Liver (tissue), 9 donors: ENCODE data around the gene ACYP1. TPM values are rescaled to one million over a fixed set of nuclear protein-coding genes. Genes with fewer than 3 reads are reported as not detected.

Experiments
- DNase-seq: peaks from one replicate; pipeline ENCODE4 v3.0.0-alpha.2; 2017; ENCODE audit warnings: low spot score
- H3K27ac ChIP-seq, 2 donors: one replicate each; pipeline ENCODE4 v1.7.0; 2013; ENCODE audit warnings: inconsistent platforms in 2 of 2, low read length in 2 of 2, control low read depth in 1 of 2, low read depth in 1 of 2, mild to moderate bottlenecking in 1 of 2
- H3K27me3 ChIP-seq, 4 donors: one replicate each; pipeline versions ENCODE4 v1.6.1 to v1.7.0; 2013; ENCODE audit warnings: low read length in 3 of 4, inconsistent platforms in 1 of 4, mild to moderate bottlenecking in 1 of 4, moderate library complexity in 1 of 4; ENCODE audit not compliant: control insufficient read depth in 4 of 4, insufficient read depth in 4 of 4
- H3K36me3 ChIP-seq, 4 donors: one replicate each; pipeline versions ENCODE4 v1.6.1 to v1.7.0; 2013; ENCODE audit warnings: low read length in 3 of 4, mild to moderate bottlenecking in 3 of 4, low read depth in 1 of 4, moderate library complexity in 1 of 4; ENCODE audit not compliant: control insufficient read depth in 4 of 4, insufficient read depth in 3 of 4
- H3K4me1 ChIP-seq, 4 donors: one replicate each; pipeline versions ENCODE4 v1.6.1 to v1.7.0; 2013; ENCODE audit warnings: low read length in 3 of 4, mild to moderate bottlenecking in 3 of 4, moderate library complexity in 1 of 4; ENCODE audit not compliant: control insufficient read depth in 4 of 4, insufficient read depth in 4 of 4
- H3K4me3 ChIP-seq, 3 donors: one replicate each; pipeline versions ENCODE4 v1.6.1 to v1.7.0; 2013; ENCODE audit warnings: low read length in 3 of 3, control low read depth in 1 of 3, low read depth in 1 of 3, mild to moderate bottlenecking in 1 of 3
- H3K9ac ChIP-seq, 2 donors: one replicate each; pipeline ENCODE4 v1.7.0; 2013; ENCODE audit warnings: low read length in 2 of 2, mild to moderate bottlenecking in 2 of 2, moderate library complexity in 2 of 2, control low read depth in 1 of 2, low read depth in 1 of 2
- H3K9me3 ChIP-seq, 4 donors: one replicate each; pipeline versions ENCODE4 v1.6.1 to v1.7.0; 2013; ENCODE audit warnings: low read length in 3 of 4; ENCODE audit not compliant: control insufficient read depth in 4 of 4
- ATF3 ChIP-seq: IDR thresholded peaks from 2 replicates; pipeline ENCODE4 v1.6.1; 2016; ENCODE audit warnings: antibody characterized with exemption
- EGR1 ChIP-seq, 2 donors: IDR thresholded peaks; 2 replicates each; pipeline ENCODE4 v1.6.1; 2016 to 2018; ENCODE audit warnings: antibody characterized with exemption in 2 of 2, low read depth in 2 of 2
- FOXA1 ChIP-seq: IDR thresholded peaks from 2 replicates; pipeline ENCODE4 v1.6.1; 2016; ENCODE audit warnings: antibody characterized with exemption
- GABPA ChIP-seq, 2 donors: IDR thresholded peaks in 1 of 2; conservative IDR thresholded peaks in 1 of 2; 2 replicates each; pipeline ENCODE4 v1.6.1; 2016; ENCODE audit warnings: antibody characterized with exemption in 2 of 2, mild to moderate bottlenecking in 1 of 2, moderate library complexity in 1 of 2
- HNF4G ChIP-seq: IDR thresholded peaks from 2 replicates; pipeline ENCODE4 v1.6.1; 2016; ENCODE audit warnings: antibody characterized with exemption
- JUND ChIP-seq, 2 donors: IDR thresholded peaks; 2 replicates each; pipeline ENCODE4 v1.6.1; 2016; ENCODE audit warnings: antibody characterized with exemption in 2 of 2
- NR2F2 ChIP-seq: IDR thresholded peaks from 2 replicates; pipeline ENCODE4 v1.6.1; 2016; ENCODE audit warnings: antibody characterized with exemption
- WGBS: extraction: QIAGEN DNeasy Blood & Tissue Kit; methylation state at CpG from one replicate; pipeline ENCODE4 v1.1.7; 2013; 5-methylcytosine and 5-hydroxymethylcytosine counted together
- polyA plus RNA-seq, 2 donors: library from polyadenylated mRNA; stranded (reverse) in 1 of 2; unstranded in 1 of 2; fragments of 200-250 nt in 1 of 2; fragments of >200 nt in 1 of 2; fragmentation: Nextera tagmentation in 1 of 2; extraction: Ambion mirVana in 1 of 2; gene quantifications; one replicate each; pipeline versions ENCODE4 v1.2.1 to v1.2.3, GENCODE V29; 2013 to 2015
- total RNA-seq, 2 donors: library from RNA; depleted of rRNA; stranded (reverse); fragments of >200 nt; gene quantifications; one replicate each; pipeline ENCODE4 v1.2.3, GENCODE V29; 2014
- TF ChIP-seq, protein P1 (sequence below): IDR thresholded peaks from 2 replicates; pipeline ENCODE4 v1.6.1; 2016; ENCODE audit warnings: antibody characterized with exemption, mild to moderate bottlenecking
- TF ChIP-seq, protein P2 (sequence below): fragments of 150-350 bp; IDR thresholded peaks from 2 replicates; pipeline ENCODE4 v1.5.1; 2017; ENCODE audit warnings: improper control_type of control experiment, low read depth, low read length; ENCODE audit not compliant: missing input control
- donor health status: healthy.
- donor health status: healthy.
- donor health status: healthy.
- donor health status: healthy.
- donor health status: healthy.

Gene ACYP1
- total and polyA plus RNA-seq, 4 donors, result 2.1 to 7.5 (median 4.0) TPM

- H3K27ac ChIP-seq, result peak overlapping the region in 1 of 2 donors; percentile 29
- H3K4me3 ChIP-seq, result no peak overlapping the region
- TF ChIP-seq NR2F2, result peak; percentile 23
- TF ChIP-seq JUND (IDR thresholded peaks at IDR 0.05), result no peak
- no peak overlapping the region for H3K9ac ChIP-seq
- no peaks in the 10 kb centered on the region for H3K9me3 ChIP-seq
- DNase-seq, result no peak
- no peaks in the 10 kb centered on the region for H3K4me1 ChIP-seq
- H3K27me3 ChIP-seq, result no peaks in the 10 kb centered on the region
- H3K36me3 ChIP-seq, result peaks cover 6 to 66% (median 46%) of the 10 kb centered on the region in 4 donors
- WGBS, result 80% methylated on average over 4 of the region's 4 CpGs
These were observed 52.3 kb downstream of the ACYP1 start for GRCh38 chr14:75011356-75011994.

DNA sequence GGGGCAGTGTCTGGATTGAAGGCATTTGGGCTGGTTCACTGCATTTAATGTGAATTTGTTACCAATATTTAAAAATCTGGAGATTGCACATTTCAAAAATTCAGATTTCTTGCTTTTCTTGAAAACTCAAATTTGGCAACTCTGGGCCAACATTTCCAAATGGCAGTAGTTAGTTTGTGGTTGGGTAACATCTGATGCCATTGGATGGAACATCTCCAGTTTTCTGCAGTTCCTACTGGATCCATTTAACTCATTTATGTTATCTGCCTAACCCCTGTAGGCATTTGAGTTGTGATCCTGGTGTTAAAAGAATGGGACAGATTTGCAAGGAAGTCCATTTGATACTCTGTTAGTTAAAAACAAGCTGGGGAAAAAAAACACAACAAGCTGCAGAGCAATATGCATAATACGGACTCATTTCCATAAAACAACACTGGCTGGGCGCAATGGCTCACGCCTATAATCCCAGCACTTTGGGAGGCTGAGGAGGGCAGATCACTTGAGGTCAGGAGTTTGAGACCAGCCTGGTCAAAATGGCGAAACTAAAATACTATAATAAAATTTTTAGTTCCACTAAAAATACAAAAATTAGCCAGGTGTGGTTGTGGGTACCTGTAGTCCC lies 53.2 kb downstream of the ACYP1 start:
- no peak overlapping the region for H3K4me3 ChIP-seq
- no peak overlapping the region for H3K27ac ChIP-seq

More for the DNA sequence above, 53.2 kb downstream of the ACYP1 start:
- no peak overlapping the region for H3K9ac ChIP-seq
- H3K36me3 ChIP-seq, result peaks cover 10 to 67% (median 45%) of the 10 kb centered on the region in 4 donors
- H3K27me3 ChIP-seq, result no peaks in the 10 kb centered on the region
- no peaks in the 10 kb centered on the region for H3K4me1 ChIP-seq
- H3K9me3 ChIP-seq, result no peaks in the 10 kb centered on the region
- DNase-seq, result no peak
- WGBS, result 97% methylated on average over 4 of the region's 4 CpGs
- TF ChIP-seq GABPA (IDR thresholded peaks at IDR 0.05 in 1 of 2, conservative IDR thresholded peaks at IDR 0.05 in 1 of 2) (no peak), HNF4G (no peak), EGR1 (IDR thresholded peaks at IDR 0.05; ENCODE audit: low read depth in 2 of 2) (no peak), FOXA1 (no peak), ATF3 (no peak)
- TF ChIP-seq, protein P1, sequence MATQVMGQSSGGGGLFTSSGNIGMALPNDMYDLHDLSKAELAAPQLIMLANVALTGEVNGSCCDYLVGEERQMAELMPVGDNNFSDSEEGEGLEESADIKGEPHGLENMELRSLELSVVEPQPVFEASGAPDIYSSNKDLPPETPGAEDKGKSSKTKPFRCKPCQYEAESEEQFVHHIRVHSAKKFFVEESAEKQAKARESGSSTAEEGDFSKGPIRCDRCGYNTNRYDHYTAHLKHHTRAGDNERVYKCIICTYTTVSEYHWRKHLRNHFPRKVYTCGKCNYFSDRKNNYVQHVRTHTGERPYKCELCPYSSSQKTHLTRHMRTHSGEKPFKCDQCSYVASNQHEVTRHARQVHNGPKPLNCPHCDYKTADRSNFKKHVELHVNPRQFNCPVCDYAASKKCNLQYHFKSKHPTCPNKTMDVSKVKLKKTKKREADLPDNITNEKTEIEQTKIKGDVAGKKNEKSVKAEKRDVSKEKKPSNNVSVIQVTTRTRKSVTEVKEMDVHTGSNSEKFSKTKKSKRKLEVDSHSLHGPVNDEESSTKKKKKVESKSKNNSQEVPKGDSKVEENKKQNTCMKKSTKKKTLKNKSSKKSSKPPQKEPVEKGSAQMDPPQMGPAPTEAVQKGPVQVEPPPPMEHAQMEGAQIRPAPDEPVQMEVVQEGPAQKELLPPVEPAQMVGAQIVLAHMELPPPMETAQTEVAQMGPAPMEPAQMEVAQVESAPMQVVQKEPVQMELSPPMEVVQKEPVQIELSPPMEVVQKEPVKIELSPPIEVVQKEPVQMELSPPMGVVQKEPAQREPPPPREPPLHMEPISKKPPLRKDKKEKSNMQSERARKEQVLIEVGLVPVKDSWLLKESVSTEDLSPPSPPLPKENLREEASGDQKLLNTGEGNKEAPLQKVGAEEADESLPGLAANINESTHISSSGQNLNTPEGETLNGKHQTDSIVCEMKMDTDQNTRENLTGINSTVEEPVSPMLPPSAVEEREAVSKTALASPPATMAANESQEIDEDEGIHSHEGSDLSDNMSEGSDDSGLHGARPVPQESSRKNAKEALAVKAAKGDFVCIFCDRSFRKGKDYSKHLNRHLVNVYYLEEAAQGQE, result no peak
- TF ChIP-seq, protein P2, sequence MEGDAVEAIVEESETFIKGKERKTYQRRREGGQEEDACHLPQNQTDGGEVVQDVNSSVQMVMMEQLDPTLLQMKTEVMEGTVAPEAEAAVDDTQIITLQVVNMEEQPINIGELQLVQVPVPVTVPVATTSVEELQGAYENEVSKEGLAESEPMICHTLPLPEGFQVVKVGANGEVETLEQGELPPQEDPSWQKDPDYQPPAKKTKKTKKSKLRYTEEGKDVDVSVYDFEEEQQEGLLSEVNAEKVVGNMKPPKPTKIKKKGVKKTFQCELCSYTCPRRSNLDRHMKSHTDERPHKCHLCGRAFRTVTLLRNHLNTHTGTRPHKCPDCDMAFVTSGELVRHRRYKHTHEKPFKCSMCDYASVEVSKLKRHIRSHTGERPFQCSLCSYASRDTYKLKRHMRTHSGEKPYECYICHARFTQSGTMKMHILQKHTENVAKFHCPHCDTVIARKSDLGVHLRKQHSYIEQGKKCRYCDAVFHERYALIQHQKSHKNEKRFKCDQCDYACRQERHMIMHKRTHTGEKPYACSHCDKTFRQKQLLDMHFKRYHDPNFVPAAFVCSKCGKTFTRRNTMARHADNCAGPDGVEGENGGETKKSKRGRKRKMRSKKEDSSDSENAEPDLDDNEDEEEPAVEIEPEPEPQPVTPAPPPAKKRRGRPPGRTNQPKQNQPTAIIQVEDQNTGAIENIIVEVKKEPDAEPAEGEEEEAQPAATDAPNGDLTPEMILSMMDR, result no peak
